IMR-90 (cell line): ENCODE measurements around the gene CBX8. TPM values are rescaled to one million over a fixed set of nuclear protein-coding genes. Genes with fewer than 3 reads are reported as not detected.

Source experiments
- ATAC-seq: fragments of 200-7000 bp; cut with Tn5 transposase; 2 replicates; pipeline ENCODE4 v1.9.1; 2020; ENCODE audit warnings: low read depth, mild to moderate bottlenecking, moderate library complexity
- BruUV-seq: library from RNA; stranded (reverse); fragments of 400-500 nt; replicated peaks from 2 replicates; lab custom pipeline; 2021; lab: Mats Ljungman, UMichigan
- CTCF ChIA-PET: fragments of 300-600 bp; formaldehyde crosslinking; extraction: SDS; loops from one replicate; lab custom pipeline; 2021; ENCODE audit warnings: antibody characterized with exemption; lab: Yijun Ruan, JAX
- POLR2A ChIA-PET: fragments of 300-600 bp; sonication (Branson Sonifier 250); formaldehyde crosslinking; loops from one replicate; lab custom pipeline; 2022; ENCODE audit warnings: antibody characterized with exemption; ENCODE audit not compliant: unreplicated experiment; lab: Charles Lee
- DNase-seq: peaks from one replicate; pipeline ENCODE4 v3.0.0; 2013
- H2AFZ ChIP-seq: replicated peaks from 2 replicates; pipeline ENCODE3; 2013; ENCODE audit warnings: low read length, mild to moderate bottlenecking; ENCODE audit not compliant: poor library complexity
- H2AK5ac ChIP-seq: 2 replicates; pipeline ENCODE4 v1.6.1; 2013; ENCODE audit warnings: low read depth, low read length, inconsistent platforms
- H2AK9ac ChIP-seq: replicated peaks from 2 replicates; pipeline ENCODE3; 2013; ENCODE audit warnings: mild to moderate bottlenecking, low read depth, low read length, moderate library complexity; ENCODE audit not compliant: poor library complexity
- H2BK120ac ChIP-seq: 2 replicates; pipeline ENCODE4 v1.6.1; 2013; ENCODE audit warnings: low read depth, low read length, inconsistent platforms
- H2BK15ac ChIP-seq: 3 replicates; pipeline ENCODE4 v1.6.1; 2013; ENCODE audit warnings: low read depth, low read length, inconsistent platforms
- H2BK20ac ChIP-seq: 2 replicates; pipeline ENCODE4 v1.6.1; 2013; ENCODE audit warnings: low read depth, mild to moderate bottlenecking, inconsistent platforms, low read length, moderate library complexity
- H2BK5ac ChIP-seq: 2 replicates; pipeline ENCODE4 v1.6.1; 2013; ENCODE audit warnings: mild to moderate bottlenecking, low read depth, low read length, inconsistent platforms; ENCODE audit not compliant: poor library complexity, severe bottlenecking
- H3K14ac ChIP-seq: replicated peaks from 2 replicates; pipeline ENCODE4 v1.6.1; 2013; ENCODE audit warnings: low read depth, low read length, inconsistent platforms
- H3K18ac ChIP-seq: 2 replicates; pipeline ENCODE4 v1.6.1; 2013; ENCODE audit warnings: low read depth, low read length, control low read depth
- H3K23ac ChIP-seq: 2 replicates; pipeline ENCODE4 v1.6.1; 2013; ENCODE audit warnings: low read depth, low read length, inconsistent platforms
- H3K27ac ChIP-seq: 2 replicates; pipeline ENCODE4 v1.5.1; 2013; ENCODE audit warnings: mild to moderate bottlenecking, control low read depth, low read length; ENCODE audit not compliant: insufficient read depth
- H3K27me3 ChIP-seq: 2 replicates; pipeline ENCODE4 v1.6.1; 2013; ENCODE audit warnings: low read length; ENCODE audit not compliant: control insufficient read depth, insufficient read depth
- H3K36me3 ChIP-seq: 2 replicates; pipeline ENCODE4 v1.6.1; 2013; ENCODE audit warnings: low read length, mixed read lengths; ENCODE audit not compliant: control insufficient read depth, insufficient read depth
- H3K4ac ChIP-seq: 2 replicates; pipeline ENCODE4 v1.6.1; 2013; ENCODE audit warnings: low read depth, low read length, inconsistent platforms
- H3K4me1 ChIP-seq: 2 replicates; pipeline ENCODE4 v1.6.1; 2013; ENCODE audit warnings: low read length, mixed read lengths; ENCODE audit not compliant: control insufficient read depth, insufficient read depth
- H3K4me2 ChIP-seq: 2 replicates; pipeline ENCODE4 v1.6.1; 2013; ENCODE audit warnings: low read depth, mild to moderate bottlenecking, control low read depth, low read length, moderate library complexity
- H3K4me3 ChIP-seq: 2 replicates; pipeline ENCODE4 v1.5.1; 2013; ENCODE audit warnings: low read depth, mild to moderate bottlenecking, control low read depth, low read length, moderate library complexity; ENCODE audit not compliant: insufficient read depth
- H3K56ac ChIP-seq: 2 replicates; pipeline ENCODE4 v1.6.1; 2013; ENCODE audit warnings: low read length, inconsistent platforms; ENCODE audit not compliant: insufficient read depth; ENCODE audit errors: extremely low read depth
- H3K79me1 ChIP-seq, 2 experiments: 2 replicates each; pipeline ENCODE4 v1.6.1; 2013; ENCODE audit warnings: low read length in 2 of 2, inconsistent platforms in 1 of 2, low read depth in 1 of 2
- H3K9ac ChIP-seq: 2 replicates; pipeline ENCODE4 v1.6.1; 2013; ENCODE audit warnings: low read depth, low read length, control low read depth
- H3K9me1 ChIP-seq: 2 replicates; pipeline ENCODE4 v1.6.1; 2013; ENCODE audit warnings: low read length, inconsistent platforms; ENCODE audit not compliant: insufficient read depth
- H3K9me3 ChIP-seq: 2 replicates; pipeline ENCODE4 v1.6.1; 2013; ENCODE audit warnings: low read length; ENCODE audit not compliant: control insufficient read depth, insufficient read depth
- H4K20me1 ChIP-seq: 2 replicates; pipeline ENCODE4 v1.6.1; 2013; ENCODE audit warnings: low read length, inconsistent platforms; ENCODE audit not compliant: insufficient read depth
- H4K5ac ChIP-seq: 2 replicates; pipeline ENCODE4 v1.6.1; 2013; ENCODE audit warnings: mild to moderate bottlenecking, low read depth, low read length, control low read depth
- H4K8ac ChIP-seq, 2 experiments: 2 replicates each; pipeline ENCODE4 v1.6.1; 2013; ENCODE audit warnings: low read depth in 2 of 2, low read length in 2 of 2, control low read depth in 1 of 2, inconsistent platforms in 1 of 2
- H4K91ac ChIP-seq: 2 replicates; pipeline ENCODE4 v1.6.1; 2013; ENCODE audit warnings: low read depth, low read length, inconsistent platforms; ENCODE audit not compliant: insufficient read depth
- BHLHE40 ChIP-seq: fragments of 150-350 bp; IDR thresholded peaks from 2 replicates; pipeline ENCODE4 v1.6.1; 2016; ENCODE audit warnings: mild to moderate bottlenecking, low read depth, low read length
- CEBPB ChIP-seq: IDR thresholded peaks from 2 replicates; pipeline ENCODE4 v1.6.1; 2012; ENCODE audit warnings: low read depth, low read length, improper control_type of control experiment
- CHD1 ChIP-seq: IDR thresholded peaks from 2 replicates; pipeline ENCODE4 v1.6.1; 2012; ENCODE audit warnings: low read depth, low read length, improper control_type of control experiment
- ELK1 ChIP-seq: fragments of 150-350 bp; IDR thresholded peaks from 2 replicates; pipeline ENCODE4 v1.6.1; 2016; ENCODE audit warnings: low read depth, mild to moderate bottlenecking, low read length, moderate library complexity, borderline replicate concordance
- FOS ChIP-seq: fragments of 150-350 bp; IDR thresholded peaks from 2 replicates; pipeline ENCODE4 v1.6.1; 2016; ENCODE audit warnings: low read depth, low read length
- MAFK ChIP-seq: IDR thresholded peaks from 2 replicates; pipeline ENCODE4 v1.6.1; 2012; ENCODE audit warnings: low read depth, low read length, improper control_type of control experiment
- MAZ ChIP-seq: IDR thresholded peaks from 2 replicates; pipeline ENCODE4 v1.6.1; 2012; ENCODE audit warnings: low read depth, mild to moderate bottlenecking, low read length, improper control_type of control experiment, moderate library complexity, borderline replicate concordance
- MXI1 ChIP-seq: IDR thresholded peaks from 2 replicates; pipeline ENCODE4 v1.6.1; 2012; ENCODE audit warnings: low read depth, mild to moderate bottlenecking, low read length, moderate library complexity, borderline replicate concordance
- NFE2L2 ChIP-seq: fragments of 150-350 bp; IDR thresholded peaks from 2 replicates; pipeline ENCODE4 v1.6.1; 2016; ENCODE audit warnings: low read depth, mild to moderate bottlenecking, low read length
- POLR2A ChIP-seq: IDR thresholded peaks from 2 replicates; pipeline ENCODE4 v1.6.1; 2012; ENCODE audit warnings: mild to moderate bottlenecking, low read depth, low read length
- RAD21 ChIP-seq: IDR thresholded peaks from 2 replicates; pipeline ENCODE4 v1.6.1; 2012; ENCODE audit warnings: low read length, improper control_type of control experiment
- RCOR1 ChIP-seq: IDR thresholded peaks from 2 replicates; pipeline ENCODE4 v1.6.1; 2012; ENCODE audit warnings: mild to moderate bottlenecking, low read length, improper control_type of control experiment; ENCODE audit not compliant: insufficient replicate concordance
- RFX5 ChIP-seq: IDR thresholded peaks from 2 replicates; pipeline ENCODE4 v1.8.0; 2012; ENCODE audit warnings: low read depth, mild to moderate bottlenecking, low read length, moderate library complexity
- SMC3 ChIP-seq: fragments of 150-350 bp; IDR thresholded peaks from 2 replicates; pipeline ENCODE4 v1.6.1; 2016; ENCODE audit warnings: low read depth, mild to moderate bottlenecking, antibody characterized with exemption, low read length, moderate library complexity
- USF2 ChIP-seq: fragments of 150-350 bp; IDR thresholded peaks from 2 replicates; pipeline ENCODE4 v1.6.1; 2017; ENCODE audit warnings: mild to moderate bottlenecking, antibody characterized with exemption, low read length, low read depth
- WGBS, 2 experiments: methylation state at CpG; one replicate each; pipeline versions ENCODE4 v1.1.5 to v1.1.7; 2013; ENCODE audit warnings: missing lambda C conversion rate in 2 of 2; ENCODE audit not compliant: insufficient read length in 1 of 2; ENCODE audit errors: extremely low coverage in 2 of 2; 5-methylcytosine and 5-hydroxymethylcytosine counted together
- dilution Hi-C: fragments of 300-500 bp; cut with HindIII; formaldehyde crosslinking; loops from one replicate; pipeline ENCODE4 v1.14.3; 2018; ENCODE audit warnings: low sequenced_read_pairs; ENCODE audit not compliant: unreplicated experiment
- in situ Hi-C: fragments of 300-500 bp; cut with MboI; formaldehyde crosslinking; loops from 3 replicates; pipeline ENCODE4 v1.14.3; 2019; ENCODE audit warnings: low sequenced_read_pairs, inconsistent platforms, mixed read lengths
- intact Hi-C: fragments of 100-400 bp; cut with micrococcal nuclease; formaldehyde crosslinking; loops from 2 replicates; pipeline ENCODE4 v1.10.0; 2022
- polyA plus RNA-seq, 3 experiments: library from polyadenylated mRNA; depleted of rRNA; stranded (reverse); fragments of >200 nt; gene quantifications; 2 replicates each; pipeline ENCODE4 v1.2.3, GENCODE V29; 2012; ENCODE audit warnings: low replicate concordance in 1 of 3
- total RNA-seq: library from RNA; depleted of rRNA; stranded (reverse); fragments of >200 nt; gene quantifications from 2 replicates; pipeline ENCODE4 v1.2.3, GENCODE V29; 2012
- TF ChIP-seq, protein P1 (sequence below): conservative IDR thresholded peaks from 2 replicates; pipeline ENCODE4 v1.5.1; 2012; ENCODE audit warnings: mild to moderate bottlenecking, low read depth, low read length, improper control_type of control experiment

The CBX8 gene
- total and polyA plus RNA-seq, 2 of the 4 experiments (the other 2 are of a cell fraction): 3.2 to 5.4 TPM

DNA sequence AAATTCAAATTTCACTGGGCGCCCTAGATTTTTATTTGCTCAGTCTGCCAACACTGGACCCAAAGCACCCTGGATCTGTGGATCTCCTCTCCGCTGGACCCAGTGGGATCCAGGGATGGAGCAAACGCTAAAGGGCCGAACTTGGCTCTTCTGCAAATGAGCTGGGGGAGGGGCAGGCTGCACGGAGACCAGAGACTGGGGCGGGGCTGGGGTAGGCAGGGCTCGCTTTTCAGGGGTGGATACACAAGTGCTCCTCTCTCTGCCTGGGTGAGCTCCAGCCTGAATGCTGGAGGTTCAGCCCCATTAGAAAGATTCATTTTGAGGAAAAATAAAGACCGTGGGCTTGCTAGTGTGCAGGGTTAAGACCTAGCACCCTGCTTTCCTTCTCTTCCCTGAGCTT lies 33.4 kb upstream of the CBX8 start:
- TF ChIP-seq FOS (no peak), MXI1 (no peak), CEBPB (no peak), POLR2A (no peak), RCOR1 (no peak), RFX5 (no peak), CHD1 (no peak), MAZ (no peak), NFE2L2 (no peak), RAD21 (no peak), USF2 (no peak), MAFK (no peak), SMC3 (no peak), BHLHE40 (no peak), ELK1 (no peak)
- TF ChIP-seq, protein P1, sequence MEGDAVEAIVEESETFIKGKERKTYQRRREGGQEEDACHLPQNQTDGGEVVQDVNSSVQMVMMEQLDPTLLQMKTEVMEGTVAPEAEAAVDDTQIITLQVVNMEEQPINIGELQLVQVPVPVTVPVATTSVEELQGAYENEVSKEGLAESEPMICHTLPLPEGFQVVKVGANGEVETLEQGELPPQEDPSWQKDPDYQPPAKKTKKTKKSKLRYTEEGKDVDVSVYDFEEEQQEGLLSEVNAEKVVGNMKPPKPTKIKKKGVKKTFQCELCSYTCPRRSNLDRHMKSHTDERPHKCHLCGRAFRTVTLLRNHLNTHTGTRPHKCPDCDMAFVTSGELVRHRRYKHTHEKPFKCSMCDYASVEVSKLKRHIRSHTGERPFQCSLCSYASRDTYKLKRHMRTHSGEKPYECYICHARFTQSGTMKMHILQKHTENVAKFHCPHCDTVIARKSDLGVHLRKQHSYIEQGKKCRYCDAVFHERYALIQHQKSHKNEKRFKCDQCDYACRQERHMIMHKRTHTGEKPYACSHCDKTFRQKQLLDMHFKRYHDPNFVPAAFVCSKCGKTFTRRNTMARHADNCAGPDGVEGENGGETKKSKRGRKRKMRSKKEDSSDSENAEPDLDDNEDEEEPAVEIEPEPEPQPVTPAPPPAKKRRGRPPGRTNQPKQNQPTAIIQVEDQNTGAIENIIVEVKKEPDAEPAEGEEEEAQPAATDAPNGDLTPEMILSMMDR: no peak
- Histone ChIP-seq H3K27ac (no peak overlapping the region), H3K4me3 (no peak overlapping the region), H3K27me3 (no peaks in the 10 kb centered on the region), H2BK120ac (no peak overlapping the region), H3K36me3 (peaks cover 19% of the 10 kb centered on the region; the same call in 1 of the 2 replicates), H3K4ac (no peak overlapping the region), H3K9me1 (peaks cover 20% of the 10 kb centered on the region), H4K5ac (no peak overlapping the region), H3K79me1 (peaks cover 0 to 22% of the 10 kb centered on the region in 2 experiments; a peak in 3 of 4 replicates), H3K4me2 (no peak overlapping the region), H2AK5ac (no peak overlapping the region), H2AFZ (no peak overlapping the region), H2AK9ac (no peak overlapping the region), H3K4me1 (peaks cover 14% of the 10 kb centered on the region), H3K18ac (no peak overlapping the region), H3K23ac (no peak overlapping the region), H4K91ac (no peak overlapping the region), H2BK5ac (no peak overlapping the region), H3K56ac (no peak overlapping the region), H2BK15ac (no peak overlapping the region), H3K14ac (no peak overlapping the region), H4K20me1 (peaks cover 27% of the 10 kb centered on the region), H2BK20ac (no peak overlapping the region), H3K9ac (no peak overlapping the region), H4K8ac (no peak overlapping the region), H3K9me3 (no peaks in the 10 kb centered on the region)
- intact Hi-C loops: no loop called here
- DNase-seq: no peak
- 80% methylated on average over 1 of the region's 8 CpGs; no CpG with 5 or more reads in 1 of the 2 experiments for WGBS, 2 experiments
- dilution Hi-C loops: no loop called here
- no TSS peak for BruUV-seq
- ChIA-PET CTCF (interaction anchor here (1.0 kb wide), 1 partner anchor 162 kb away, joined by 3 read pairs; no protein-coding TSS in a partner anchor), POLR2A (interaction anchor here (0.6 kb wide), 1 partner anchor 9 kb away, joined by 6 read pairs; the partner anchor contains the start of gene CBX4)
- no peak for ATAC-seq
- in situ Hi-C loops: no loop called here
